ENCODE measurements around the gene RBM33.

GRCh38 chr7:155612658-155613057 lies 31.8 kb upstream of the RBM33 start:
- no peak for TF ChIP-seq CTCF (IDR thresholded peaks at IDR 0.05; ENCODE audit: insufficient read depth, low read depth, low read length)
- TF ChIP-seq EZH2 (IDR thresholded peaks at IDR 0.05; ENCODE audit: insufficient read depth, low read length): no peak
